Measurements from ENCODE around the gene CCDC38.

CCDC38 gene

GRCh38 chr12:95830335-95831089, 111.9 kb downstream of the CCDC38 start:
- no peak for DNase-seq

GRCh38 chr12:95829395-95829794, 113.0 kb downstream of the CCDC38 start:
- DNase-seq, result no peak

- DNase-seq, result no peak
Measured at GRCh38 chr12:95820096-95820703, 122.2 kb downstream of the CCDC38 start.

Data from NCI-H510A (cell line).